H4 (cell line): ENCODE results near the gene NKD1. TPM values are rescaled to one million over a fixed set of nuclear protein-coding genes. Genes with fewer than 3 reads are reported as not detected.

Experiments
- DNase-seq: peaks from one replicate; pipeline ENCODE4 v3.0.0-alpha.2; 2015; ENCODE audit warnings: low spot score
- total RNA-seq: library from RNA; depleted of rRNA; stranded (reverse); fragments of >200 nt; shearing (Covaris generic); gene quantifications from 2 replicates; pipeline ENCODE4 v1.2.3, GENCODE V29; 2014

Gene NKD1
- total RNA-seq, 1 experiment from 2014 or later, result 0.21 TPM

DNA sequence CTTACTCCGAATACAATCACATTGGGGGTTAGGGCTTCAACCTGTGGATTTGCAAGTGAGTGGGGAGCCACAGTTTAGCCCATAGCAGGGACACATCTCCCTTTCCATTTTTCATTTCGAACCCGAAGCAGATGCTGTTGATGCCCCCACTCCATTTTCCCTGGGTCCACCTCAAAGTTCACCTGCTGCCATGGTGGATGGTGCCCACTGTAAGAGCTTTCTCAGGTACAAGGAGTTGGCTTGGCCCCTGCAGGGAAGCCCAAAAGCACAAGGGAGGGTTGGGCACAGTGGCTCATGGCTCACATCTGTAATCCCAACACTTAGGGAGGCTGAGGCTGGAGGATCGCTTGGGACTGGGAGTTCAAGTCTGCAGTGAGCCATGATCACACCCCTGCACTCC lies 81.1 kb downstream of the NKD1 start:
- no peak for DNase-seq

DNA sequence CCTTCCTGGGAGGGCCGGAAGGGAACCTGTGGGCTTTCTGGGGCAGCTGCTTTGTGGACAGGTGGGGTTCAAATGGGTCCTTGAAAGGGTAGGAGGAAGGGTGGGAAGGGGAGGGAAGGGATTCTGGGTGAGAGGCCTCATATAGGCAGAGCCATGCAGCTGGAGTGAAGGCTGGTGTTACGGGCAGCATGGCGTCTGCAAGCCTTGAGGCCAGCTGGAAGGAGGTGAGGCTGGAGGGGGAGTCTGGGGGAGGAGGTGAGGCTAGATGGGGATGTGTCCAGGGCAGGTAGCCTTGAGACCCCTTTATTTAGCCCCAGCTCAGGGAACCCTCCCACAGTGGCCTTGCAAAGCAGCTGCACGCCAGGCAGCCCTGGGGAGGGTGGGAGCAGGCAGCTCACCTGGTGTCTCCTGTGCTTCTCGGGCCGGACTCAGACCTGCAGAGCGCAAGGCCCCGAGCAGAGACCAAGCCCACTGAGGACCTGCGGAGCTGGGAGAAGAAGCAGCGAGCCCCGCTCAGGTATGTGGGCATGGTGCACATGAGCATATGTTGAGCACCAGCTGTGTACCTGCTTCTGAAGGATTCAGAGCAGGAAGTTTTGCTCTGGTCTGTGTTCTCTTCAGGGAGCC lies 82.3 kb downstream of the NKD1 start:
- DNase-seq, result no peak

DNA sequence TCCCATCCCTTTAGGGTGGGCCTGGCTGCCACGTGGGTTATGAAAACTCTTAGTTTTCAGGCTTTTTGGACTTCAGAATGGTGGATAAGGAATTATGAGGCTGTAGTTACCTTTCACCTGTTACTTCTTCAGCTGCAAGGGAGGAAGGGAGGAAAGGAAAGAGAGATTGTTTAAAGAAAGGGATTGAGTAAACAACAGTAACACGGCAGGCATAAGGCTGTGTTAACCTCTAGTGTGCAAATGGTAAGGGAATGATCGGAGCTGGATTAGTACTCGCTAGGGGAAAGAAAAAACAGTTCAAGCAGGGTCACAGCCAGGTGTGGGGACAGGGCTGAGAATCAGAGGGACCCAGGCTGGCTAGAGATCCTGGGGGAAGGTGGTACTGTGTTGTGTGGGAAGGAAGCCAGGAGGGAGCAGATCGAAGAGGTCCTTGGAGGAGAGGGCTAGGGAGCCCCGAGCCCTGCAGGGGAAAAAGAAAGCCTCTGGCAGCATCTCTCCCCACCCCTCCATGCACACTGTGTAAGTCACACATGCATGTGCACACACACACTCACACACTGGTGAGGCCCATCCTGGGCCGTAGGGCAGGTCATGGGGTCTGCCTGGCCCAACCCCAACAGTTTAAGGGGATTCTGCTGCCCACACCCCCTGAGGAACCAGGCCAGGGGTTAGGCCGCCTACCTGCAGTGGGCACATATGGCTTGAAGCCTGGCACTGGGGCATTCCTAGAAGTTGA lies 83.2 kb downstream of the NKD1 start:
- DNase-seq, result no peak

DNA sequence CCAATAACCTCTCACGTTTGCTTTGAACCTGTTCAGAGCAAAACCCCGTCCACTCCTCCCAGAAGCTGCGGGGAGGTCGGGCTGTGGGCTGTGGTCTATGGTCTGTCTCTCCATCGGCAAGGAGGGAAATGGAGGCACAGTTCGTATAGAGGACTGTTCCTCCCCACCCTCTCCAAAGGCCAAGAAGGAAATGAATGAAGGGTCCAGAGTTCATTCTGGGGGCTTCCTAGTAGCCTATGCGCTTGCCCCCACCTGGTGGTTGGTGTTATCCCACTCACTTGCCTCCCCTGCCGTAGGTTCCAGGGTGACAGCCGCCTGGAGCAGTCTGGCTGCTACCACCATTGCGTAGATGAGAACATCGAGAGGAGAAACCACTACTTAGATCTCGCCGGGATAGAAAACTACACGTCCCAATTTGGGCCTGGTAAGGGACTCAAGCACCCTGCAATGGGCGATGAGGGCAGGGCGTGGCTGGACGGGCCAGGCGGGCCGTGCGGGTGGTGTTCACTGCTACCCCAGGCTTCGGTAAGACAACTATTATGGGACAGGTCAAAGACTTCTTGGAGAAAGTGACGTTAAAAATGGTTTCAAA lies 83.9 kb downstream of the NKD1 start:
- no peak for DNase-seq

DNA sequence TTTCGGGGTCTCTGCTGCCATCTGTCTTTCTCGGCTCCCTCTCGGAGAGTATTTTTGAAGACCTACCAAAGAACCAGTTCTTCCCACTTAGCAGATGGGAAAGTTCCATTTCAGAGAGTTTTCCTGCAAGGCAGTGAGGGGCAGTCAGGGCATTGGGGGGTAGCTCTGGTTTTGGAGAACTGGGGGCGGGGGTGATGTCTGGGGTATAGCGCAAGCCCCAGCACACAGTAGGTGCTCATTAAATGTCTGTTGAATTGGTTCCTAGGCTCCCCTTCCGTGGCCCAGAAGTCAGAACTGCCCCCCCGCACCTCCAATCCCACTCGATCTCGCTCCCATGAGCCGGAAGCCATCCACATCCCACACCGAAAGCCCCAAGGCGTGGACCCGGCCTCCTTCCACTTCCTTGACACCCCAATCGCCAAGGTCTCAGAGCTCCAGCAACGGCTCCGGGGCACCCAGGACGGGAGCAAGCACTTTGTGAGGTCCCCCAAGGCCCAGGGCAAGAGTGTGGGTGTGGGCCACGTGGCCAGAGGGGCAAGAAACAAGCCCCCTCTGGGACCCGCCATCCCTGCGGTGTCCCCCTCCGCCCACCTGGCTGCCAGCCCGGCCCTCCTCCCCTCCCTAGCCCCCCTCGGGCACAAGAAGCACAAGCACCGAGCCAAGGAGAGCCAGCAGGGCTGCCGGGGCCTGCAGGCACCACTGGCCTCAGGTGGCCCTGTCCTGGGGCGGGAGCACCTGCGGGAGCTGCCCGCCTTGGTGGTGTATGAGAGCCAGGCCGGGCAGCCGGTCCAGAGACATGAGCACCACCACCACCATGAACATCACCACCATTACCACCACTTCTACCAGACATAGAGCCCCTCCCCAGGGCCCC lies 85.0 kb downstream of the NKD1 start:
- DNase-seq, result no peak

DNA sequence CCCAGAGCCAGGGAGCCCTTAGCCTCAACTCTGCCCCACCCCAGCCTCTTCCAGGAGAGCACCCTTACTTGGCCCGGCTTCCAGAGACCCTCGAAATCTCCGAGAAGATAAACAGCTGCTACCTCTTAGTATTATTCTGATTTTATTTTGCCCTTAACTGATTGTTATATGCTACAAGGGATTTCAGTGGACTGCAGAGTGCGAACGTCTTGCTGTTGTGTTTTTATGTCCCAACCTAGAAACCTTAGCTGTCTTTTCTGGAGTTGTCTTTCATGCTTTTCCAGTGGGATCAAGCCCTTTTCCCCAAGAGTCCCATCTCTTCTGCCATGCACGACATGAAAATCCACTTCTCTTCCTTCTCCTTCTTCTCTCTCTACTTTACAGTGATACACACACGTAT lies 85.9 kb downstream of the NKD1 start:
- DNase-seq, result no peak

DNA sequence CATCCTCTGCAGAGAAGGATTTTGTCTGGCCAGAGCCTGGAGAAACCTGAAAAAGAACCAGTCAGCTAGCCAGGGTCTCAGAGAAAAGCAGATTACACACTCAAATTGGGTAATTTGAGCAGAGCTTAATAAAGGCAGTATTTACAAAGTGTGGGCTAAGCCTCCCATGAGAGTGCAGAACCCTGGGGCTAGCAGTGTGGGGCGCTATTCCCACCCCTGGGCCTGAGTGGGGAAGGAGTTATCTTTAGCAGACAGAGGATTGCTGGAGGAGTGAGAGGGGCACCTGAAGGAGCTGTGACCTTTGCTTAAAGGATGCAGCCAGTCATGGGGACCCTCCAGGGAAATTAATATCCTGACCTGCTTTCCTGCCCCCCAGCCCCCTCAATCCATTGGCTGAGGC lies 86.8 kb downstream of the NKD1 start:
- no peak for DNase-seq

DNA sequence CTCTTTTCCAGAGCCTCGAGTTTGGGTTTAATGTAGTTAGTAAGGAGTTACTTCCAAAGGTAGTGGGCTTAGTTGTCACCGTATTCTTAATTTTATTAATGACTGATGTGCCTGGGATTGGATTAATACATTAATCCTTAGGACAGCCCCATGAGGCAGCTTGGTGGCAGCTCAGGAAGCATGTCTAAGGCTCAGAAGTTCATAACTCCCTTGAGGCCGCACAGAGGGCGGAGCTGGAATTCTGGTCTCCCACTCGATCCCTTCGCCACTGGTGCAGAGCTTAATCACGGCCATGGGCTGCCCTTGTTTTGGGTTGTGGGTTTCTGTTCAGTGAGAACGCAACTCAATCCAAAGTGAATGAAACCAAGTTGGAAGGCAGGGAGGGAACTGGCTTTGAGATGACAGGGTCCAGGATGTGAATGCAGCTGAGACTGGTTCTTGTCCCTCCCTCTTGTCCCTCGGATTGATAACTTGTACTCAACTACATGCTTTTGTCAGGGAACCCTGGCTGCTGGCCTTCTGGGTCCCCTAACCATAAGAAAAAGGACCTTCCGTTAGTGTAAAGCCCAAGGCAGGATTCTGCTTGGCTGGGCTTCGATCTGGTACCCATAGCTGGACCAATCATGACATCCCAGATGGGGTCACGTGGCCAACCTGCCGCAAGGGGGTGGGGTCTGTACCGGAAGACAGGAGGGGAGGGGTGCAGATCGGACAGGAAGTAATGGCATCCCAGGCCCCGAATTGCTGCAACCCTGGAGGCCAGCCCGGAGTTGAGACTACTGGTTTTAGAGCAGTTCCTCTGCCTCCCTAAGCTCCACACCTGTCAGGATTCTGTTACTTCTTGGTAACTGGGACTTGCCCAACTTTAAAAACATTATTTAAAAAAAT lies 87.6 kb downstream of the NKD1 start:
- peak; percentile 25 for DNase-seq

DNA sequence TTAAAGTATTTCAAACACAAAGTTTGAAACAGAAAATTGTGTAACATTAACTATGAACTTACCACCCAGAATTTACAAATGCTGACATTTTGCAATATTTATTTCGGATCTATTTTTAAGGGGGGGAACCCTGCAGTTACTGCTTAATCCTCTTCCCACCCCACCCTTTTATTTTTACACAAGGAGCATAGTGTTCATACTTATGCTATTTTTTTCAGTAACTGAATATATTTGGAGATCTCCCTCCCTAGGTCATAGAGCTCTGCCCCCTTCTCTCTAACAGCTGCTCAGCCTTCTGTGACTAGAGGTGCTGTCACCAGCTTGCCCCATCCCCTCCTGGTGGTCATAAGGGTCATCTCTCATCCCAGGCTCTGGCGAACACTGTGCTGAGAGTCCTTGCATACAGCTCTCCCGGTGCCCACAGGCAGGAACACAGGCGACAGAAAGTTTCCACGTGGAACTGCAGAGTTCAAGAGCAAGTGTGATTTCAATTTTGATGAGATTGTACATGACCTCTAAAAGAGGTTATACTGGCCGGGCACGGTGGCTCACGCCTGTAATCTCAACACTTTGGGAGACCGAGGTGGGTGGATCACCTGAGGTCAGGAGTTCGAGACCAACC lies 88.7 kb downstream of the NKD1 start:
- DNase-seq, result no peak

DNA sequence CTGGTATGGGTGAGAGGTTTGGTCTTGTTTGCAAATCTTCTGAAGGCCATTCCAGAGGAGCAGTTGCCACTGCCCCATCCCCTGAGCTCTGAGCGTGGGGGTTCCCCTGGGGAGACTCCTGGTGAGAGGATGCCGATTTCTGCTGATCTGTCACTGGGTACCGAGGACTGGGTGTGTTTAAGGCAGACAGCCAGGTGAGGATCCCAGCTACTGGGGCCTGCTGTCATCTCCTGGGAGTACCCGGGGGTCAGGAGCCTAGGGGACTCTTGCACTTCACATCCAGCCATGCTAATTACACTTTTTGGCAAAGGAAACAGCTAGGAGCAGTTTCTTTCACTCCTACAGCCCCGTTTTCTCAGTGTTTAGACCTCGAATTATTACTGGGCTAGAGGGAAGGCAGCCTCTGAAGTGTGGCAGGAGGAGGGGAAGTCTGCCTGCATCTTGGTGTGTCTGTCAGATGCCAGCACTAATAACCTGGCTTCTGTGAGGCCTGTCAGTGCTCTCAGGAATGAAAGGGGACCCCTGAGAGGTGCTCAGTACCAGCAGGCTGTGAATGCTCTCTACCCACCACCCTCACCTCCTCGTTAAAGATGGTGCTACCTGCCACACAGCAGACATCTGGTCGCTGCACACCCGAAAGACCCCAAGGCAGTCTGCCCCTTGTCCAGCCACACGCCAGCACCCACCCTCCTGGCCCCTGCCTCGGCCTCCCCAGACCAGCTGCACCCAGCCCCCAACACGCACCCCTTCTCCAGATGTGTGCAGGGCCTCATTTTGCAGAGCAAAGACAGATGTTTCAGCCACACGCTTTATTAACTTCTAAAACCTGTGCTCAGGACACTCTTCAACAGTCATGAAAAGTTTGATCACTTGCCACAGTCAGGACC lies 89.8 kb downstream of the NKD1 start:
- DNase-seq, result no peak

DNA sequence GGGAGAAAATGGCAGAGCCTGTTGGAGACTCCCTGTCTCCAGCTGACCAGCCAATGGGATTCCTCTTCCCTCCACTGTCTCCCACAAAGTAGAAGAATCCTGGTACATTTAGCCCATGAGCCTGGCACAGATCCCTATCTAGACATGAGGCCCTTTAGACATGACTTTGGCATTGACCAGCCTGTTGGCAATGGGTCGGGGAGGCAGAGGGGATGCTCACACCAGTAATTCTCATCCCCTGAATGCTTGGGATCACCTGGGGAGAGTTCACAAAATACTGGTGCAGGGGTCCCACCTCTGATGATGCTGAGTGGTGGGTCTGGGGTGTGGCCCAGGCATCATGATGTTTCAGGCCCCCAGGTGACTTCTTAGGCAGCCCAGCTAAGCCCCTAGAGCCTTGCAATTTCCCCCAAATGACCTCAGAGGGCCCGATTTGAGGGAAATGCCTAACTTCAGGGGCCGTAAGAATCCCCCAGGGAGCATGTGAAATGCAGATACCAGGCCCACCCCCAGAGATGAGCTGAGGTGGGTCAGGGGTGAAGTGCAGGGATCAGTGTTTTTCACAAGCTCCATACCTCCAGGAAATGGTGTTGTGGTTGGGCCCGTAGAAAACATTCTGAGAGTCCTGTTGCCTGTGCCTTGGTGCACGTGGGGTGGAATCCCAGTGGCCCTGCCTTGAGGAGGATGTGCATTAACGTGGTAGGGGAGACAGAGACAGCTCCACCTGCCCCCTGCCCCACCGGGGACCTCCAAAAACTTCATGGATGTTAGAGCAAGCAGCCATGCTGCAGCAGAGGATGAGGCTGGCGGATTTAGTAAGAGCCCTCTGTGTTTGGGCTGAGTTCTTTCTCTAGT lies 90.8 kb downstream of the NKD1 start:
- DNase-seq, result no peak

DNA sequence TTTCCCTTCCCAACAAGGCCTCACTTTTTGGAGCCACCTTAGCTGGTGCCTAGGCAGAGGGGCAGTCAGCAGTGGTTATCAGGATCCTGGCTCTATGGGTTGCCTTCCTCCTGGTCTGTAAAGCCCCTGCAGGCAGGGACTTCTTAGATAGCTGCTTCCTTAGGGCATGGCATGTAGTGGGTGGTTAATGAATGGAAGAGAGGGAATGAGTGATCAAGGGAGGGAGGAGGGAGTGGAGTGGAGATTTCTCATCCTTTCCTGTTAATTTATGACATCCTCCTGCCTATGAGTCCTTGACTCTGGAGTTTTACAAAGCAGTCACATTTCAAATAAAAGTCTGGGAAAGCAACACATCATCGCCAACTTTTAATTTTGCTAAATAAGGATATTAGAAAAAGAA lies 92.2 kb downstream of the NKD1 start:
- no peak for DNase-seq

DNA sequence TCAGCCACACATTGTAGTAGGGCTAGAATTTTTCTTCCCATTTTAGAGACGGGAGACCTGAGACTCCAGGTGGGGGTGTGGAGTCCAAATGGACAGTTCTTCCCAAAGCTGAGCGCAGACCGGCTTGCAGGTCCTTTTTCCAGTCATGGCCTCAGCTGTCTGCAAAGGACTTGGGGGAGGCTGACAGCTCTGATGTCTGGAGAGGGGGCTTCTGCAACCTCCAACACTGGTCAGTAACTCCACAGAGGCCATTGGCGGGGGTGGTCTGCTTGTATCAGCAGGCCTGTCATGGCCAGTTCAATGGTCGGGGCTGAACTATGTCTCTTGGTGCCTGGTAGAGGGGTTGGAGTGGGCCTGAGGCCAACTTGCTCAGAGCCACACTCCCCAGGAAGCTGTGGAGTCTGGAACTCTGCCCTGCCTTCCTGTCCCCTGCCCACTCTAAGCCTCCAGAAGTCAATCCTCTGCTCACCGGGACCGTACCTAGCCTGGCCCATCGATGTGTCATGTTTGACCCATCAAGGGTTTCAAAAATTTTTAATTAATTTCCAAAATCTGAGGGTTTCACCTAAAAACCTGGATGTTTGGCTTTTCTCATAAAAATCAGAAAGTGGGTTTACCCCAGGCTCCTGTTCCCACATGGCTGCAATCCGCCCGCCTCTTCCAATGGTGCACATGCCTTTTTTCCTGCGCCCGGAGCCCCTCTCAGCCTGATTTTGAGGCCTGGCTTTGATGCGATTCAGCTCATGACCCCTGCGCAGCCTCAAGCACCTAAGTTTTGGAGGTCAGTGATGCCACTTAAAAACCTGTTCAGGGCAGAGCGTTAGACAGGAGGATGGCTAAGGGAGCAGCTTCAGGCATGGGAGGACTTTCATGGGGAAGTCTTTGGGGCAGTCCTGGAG lies 93.0 kb downstream of the NKD1 start:
- no peak for DNase-seq

DNA sequence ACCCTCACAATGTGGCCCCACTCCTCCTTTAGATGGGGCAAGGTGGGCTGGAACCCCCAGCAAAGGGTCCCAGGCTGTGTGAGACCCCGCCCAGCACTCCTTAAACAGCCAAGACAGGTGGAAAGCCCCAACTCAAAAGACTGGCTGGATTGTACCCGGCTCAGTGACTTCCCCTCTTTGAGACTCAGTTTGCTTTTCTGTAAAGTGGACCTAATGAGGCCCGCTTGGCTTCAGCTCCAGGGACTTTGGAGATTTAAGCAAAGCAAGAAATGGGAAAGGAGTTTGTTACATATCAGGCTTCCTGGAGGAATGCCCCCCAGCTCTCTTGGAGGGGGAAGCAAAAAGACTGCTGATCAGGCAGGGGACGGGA lies 93.6 kb downstream of the NKD1 start:
- no peak for DNase-seq

DNA sequence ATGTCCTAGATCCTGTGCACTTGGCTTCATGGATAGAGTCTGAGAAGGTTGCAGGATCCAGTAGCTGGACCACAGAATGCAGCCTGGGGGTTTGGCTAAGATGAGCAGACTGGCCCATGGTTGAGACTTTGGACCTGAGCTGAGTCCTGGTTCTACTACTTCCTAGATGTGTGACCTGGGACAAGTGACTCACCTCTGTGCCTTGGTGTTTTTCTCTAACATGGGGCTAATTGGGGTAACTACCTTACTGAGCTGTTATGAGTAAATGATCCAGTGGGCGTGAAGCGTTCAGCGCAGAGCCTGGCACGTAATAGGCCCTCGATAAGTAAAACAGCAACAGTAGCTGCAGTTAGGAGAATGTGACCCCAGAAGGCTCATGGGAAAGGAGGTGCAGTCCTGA lies 94.2 kb downstream of the NKD1 start:
- no peak for DNase-seq

DNA sequence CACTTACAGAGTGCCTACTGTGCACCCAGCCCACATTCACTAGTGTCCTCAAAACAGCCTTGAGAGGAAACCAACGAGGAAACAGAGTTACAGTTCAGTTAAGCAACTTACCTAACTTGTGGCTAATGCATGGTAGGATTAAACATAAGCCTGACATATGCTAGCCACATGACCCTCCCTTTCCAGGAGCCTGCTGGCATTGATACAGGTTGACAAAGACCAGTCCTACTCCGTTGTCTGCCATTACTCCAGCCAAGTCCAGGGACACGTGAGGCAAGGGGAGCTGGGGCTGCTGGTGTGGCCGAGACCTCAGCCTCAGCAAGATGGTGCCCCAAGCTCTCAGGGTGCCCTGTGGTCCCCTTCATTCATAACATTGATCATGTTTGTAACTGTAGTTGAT lies 95.0 kb downstream of the NKD1 start:
- no peak for DNase-seq

DNA sequence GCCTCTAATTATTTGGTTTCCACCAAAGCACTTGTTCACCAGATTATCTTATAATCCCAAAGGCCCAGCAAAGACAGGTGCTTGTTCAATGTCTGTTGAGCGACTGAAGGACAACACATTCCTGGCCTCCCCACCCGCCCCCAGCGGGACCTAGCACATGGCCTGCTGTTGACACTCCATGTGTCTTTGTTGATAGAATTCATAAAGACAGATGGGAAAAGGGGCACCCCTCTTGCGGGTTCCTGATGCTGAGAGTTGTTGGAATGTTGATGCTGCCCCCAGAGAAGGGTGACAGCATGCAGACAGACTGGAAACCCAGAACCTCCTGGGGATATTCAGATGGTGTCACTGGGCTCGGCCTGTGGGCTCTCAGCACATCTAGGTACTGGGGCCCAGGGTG lies 96.0 kb downstream of the NKD1 start:
- DNase-seq, result no peak

DNA sequence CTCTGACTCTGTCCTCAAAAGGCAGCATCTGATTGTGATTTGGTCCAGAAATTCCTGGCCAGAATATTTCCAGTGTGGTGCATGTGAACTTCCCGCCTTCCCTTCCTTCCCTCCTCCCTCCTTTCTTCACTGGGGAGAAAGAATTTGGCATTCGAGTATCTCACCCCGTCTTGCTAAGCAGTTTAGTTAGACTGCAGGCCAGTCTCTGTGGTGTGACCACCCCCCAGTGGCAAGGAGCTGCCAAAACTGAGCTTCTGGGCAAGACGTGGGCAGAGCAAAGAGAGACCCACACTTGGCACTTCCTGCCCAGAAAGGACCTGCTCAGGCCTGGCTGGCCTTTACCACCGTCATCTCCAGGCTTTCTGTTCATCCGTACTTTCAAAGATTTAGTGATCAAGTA lies 96.5 kb downstream of the NKD1 start:
- DNase-seq, result peak; percentile 37
